ENCODE data around the gene KLF3.

KLF3 gene

GRCh38 chr4:38699112-38699511 is 35.1 kb downstream of the KLF3 start:
- no peak for DNase-seq

GRCh38 chr4:38703635-38704034 is 39.6 kb downstream of the KLF3 start:
- DNase-seq, result no peak

GRCh38 chr4:38704622-38705154 is 40.7 kb downstream of the KLF3 start:
- no peak for DNase-seq

- DNase-seq, result no peak
These were observed 42.3 kb downstream of the KLF3 start for GRCh38 chr4:38706301-38706700.

- no peak for DNase-seq
These were observed 46.1 kb downstream of the KLF3 start for GRCh38 chr4:38710053-38710452.

- DNase-seq, result no peak
These were observed 47.1 kb downstream of the KLF3 start for GRCh38 chr4:38711066-38711465.

GRCh38 chr4:38715050-38715449 is 51.1 kb downstream of the KLF3 start:
- no peak for DNase-seq

- no peak for DNase-seq
These were observed 52.3 kb downstream of the KLF3 start for GRCh38 chr4:38716256-38716655.

- DNase-seq, result no peak
These were observed 53.6 kb downstream of the KLF3 start for GRCh38 chr4:38717604-38718003.

- no peak for DNase-seq
These were observed 59.1 kb downstream of the KLF3 start for GRCh38 chr4:38723114-38723513.

- DNase-seq, result no peak
These were observed 59.9 kb downstream of the KLF3 start for GRCh38 chr4:38723726-38724474.

GRCh38 chr4:38724475-38724808 is 60.4 kb downstream of the KLF3 start:
- no peak for DNase-seq

- DNase-seq, result no peak
These were observed 64.7 kb downstream of the KLF3 start for GRCh38 chr4:38728631-38729141.

GRCh38 chr4:38730493-38730829 is 66.5 kb downstream of the KLF3 start:
- no peak for DNase-seq

GRCh38 chr4:38730830-38731646 is 67.0 kb downstream of the KLF3 start:
- peak; percentile 71 to 83 for DNase-seq

GRCh38 chr4:38733663-38734062 is 69.7 kb downstream of the KLF3 start:
- DNase-seq, result no peak

GRCh38 chr4:38734446-38734845 is 70.4 kb downstream of the KLF3 start:
- no peak for DNase-seq

GRCh38 chr4:38734911-38735310 is 70.9 kb downstream of the KLF3 start:
- DNase-seq, result no peak

GRCh38 chr4:38735870-38736269 is 71.9 kb downstream of the KLF3 start:
- DNase-seq, result no peak

GRCh38 chr4:38738940-38739803 is 75.2 kb downstream of the KLF3 start:
- DNase-seq, result no peak

GRCh38 chr4:38740303-38740702 is 76.3 kb downstream of the KLF3 start:
- no peak for DNase-seq

GRCh38 chr4:38743866-38744265 is 79.9 kb downstream of the KLF3 start:
- DNase-seq, result peak; percentile 43 to 55

GRCh38 chr4:38745881-38746280 is 81.9 kb downstream of the KLF3 start:
- DNase-seq, result no peak

All from Kasumi-1 (cell line).